Measurements from ENCODE around the gene DHRS13.

DNA sequence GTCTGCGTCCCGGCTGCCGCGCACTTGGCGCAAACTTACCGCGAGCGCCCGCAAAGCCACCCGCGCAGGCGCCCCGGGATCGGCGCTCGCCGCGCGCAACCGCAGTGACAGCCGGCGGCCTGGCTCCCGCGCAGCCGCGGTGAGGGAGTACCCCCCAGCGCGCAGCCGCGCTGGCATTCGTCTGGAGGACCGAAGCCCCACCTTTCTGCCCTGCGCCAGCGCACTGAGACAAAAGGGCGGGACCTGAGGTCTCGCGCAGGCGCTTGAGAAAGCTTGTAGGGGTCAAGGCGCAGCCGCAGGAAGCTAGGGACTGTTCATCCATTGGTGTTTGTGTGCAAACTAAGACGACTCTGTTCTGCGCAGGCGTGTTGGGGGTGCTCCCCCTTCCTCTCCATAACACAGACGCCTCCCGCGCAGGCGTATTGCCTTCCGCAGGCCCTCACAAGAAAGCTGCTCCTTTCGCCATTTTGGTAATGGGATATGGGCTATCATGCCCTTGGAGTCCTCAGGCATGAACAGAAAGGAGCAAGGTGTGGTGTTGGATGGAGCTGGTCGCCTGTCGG lies 48.6 kb upstream of the DHRS13 start, which contains the start of gene PHF12:
- TF ChIP-seq, protein P1, sequence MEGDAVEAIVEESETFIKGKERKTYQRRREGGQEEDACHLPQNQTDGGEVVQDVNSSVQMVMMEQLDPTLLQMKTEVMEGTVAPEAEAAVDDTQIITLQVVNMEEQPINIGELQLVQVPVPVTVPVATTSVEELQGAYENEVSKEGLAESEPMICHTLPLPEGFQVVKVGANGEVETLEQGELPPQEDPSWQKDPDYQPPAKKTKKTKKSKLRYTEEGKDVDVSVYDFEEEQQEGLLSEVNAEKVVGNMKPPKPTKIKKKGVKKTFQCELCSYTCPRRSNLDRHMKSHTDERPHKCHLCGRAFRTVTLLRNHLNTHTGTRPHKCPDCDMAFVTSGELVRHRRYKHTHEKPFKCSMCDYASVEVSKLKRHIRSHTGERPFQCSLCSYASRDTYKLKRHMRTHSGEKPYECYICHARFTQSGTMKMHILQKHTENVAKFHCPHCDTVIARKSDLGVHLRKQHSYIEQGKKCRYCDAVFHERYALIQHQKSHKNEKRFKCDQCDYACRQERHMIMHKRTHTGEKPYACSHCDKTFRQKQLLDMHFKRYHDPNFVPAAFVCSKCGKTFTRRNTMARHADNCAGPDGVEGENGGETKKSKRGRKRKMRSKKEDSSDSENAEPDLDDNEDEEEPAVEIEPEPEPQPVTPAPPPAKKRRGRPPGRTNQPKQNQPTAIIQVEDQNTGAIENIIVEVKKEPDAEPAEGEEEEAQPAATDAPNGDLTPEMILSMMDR (conservative IDR thresholded peaks at IDR 0.05 in 1 of 2, IDR thresholded peaks at IDR 0.05 in 1 of 2; ENCODE audit: extremely low read depth in 1 of 2, insufficient read depth in 1 of 2, low read depth in 1 of 2, low read length in 2 of 2) = no peak
- TF ChIP-seq EZH2 (IDR thresholded peaks at IDR 0.05; ENCODE audit: borderline replicate concordance, low read length) = no peak
